ENCODE measurements around the gene SBSN. TPM values are rescaled to one million over a fixed set of nuclear protein-coding genes. Genes with fewer than 3 reads are reported as not detected.

The SBSN gene
- total RNA-seq, 1 experiment from 2014 or later, result 0.15 TPM

- H3K9ac ChIP-seq (ENCODE audit: extremely low read depth, insufficient read length, low read length), result no peak overlapping the region
- no peaks in the 10 kb centered on the region for H4K20me1 ChIP-seq (ENCODE audit: control insufficient read depth, insufficient read depth, insufficient read length)
- no peak overlapping the region for H2BK120ac ChIP-seq (ENCODE audit: low read depth, low read length, poor library complexity, severe bottlenecking)
- H2BK15ac ChIP-seq (ENCODE audit: low read depth, low read length), result no peak overlapping the region
- H3K4ac ChIP-seq (ENCODE audit: low read depth, low read length), result no peak overlapping the region
- no peak overlapping the region for H4K5ac ChIP-seq (ENCODE audit: insufficient read length, low read depth, low read length)
- no peak overlapping the region for H3T11ph ChIP-seq (ENCODE audit: low read length)
- no peak overlapping the region for H3K56ac ChIP-seq (ENCODE audit: insufficient read length, low read depth, low read length)
- H3K23me2 ChIP-seq (ENCODE audit: insufficient read length, low read depth, low read length, poor library complexity, severe bottlenecking), result no peaks in the 10 kb centered on the region
- no peak overlapping the region for H3K14ac ChIP-seq (ENCODE audit: insufficient read depth, low read length)
- Mint-ChIP-seq H3K27me3 (ENCODE audit: low read depth) (peaks cover 19% of the 10 kb centered on the region), H3K36me3 (ENCODE audit: insufficient read depth in 1 of 3, low read depth in 3 of 3) (no peaks in the 10 kb centered on the region), H3K27ac (no peak overlapping the region), H3K4me3 (no peak overlapping the region), H3K9me3 (no peaks in the 10 kb centered on the region), H3K4me1 (peaks cover 0 to 3% of the 10 kb centered on the region in 2 experiments; a peak in 1 of 4 replicates)
- H3K23ac ChIP-seq (ENCODE audit: insufficient read length, low read depth, low read length), result no peak overlapping the region
- H3K9me3 ChIP-seq (ENCODE audit: control insufficient read depth, low read depth, low read length), result no peaks in the 10 kb centered on the region
- H3K79me1 ChIP-seq (ENCODE audit: insufficient read depth, low read depth, low read length, poor library complexity, severe bottlenecking), result no peaks in the 10 kb centered on the region
- no peak overlapping the region for H2AK5ac ChIP-seq (ENCODE audit: insufficient read length, low read length)
- H3K27me3 ChIP-seq (ENCODE audit: insufficient read depth, low read length), result no peaks in the 10 kb centered on the region
- H2BK12ac ChIP-seq (ENCODE audit: insufficient read length, low read depth, low read length), result no peak overlapping the region
- TF ChIP-seq CTCF (conservative IDR thresholded peaks at IDR 0.05), result no peak
- H2BK20ac ChIP-seq (ENCODE audit: low read depth, low read length, poor library complexity, severe bottlenecking), result no peak overlapping the region
- no peak overlapping the region for H3K27ac ChIP-seq (ENCODE audit: insufficient read length, low read depth, low read length)
- no peak overlapping the region for H3K4me2 ChIP-seq (ENCODE audit: insufficient read depth, insufficient read length, low read length)
- H3K4me1 ChIP-seq (ENCODE audit: insufficient read depth, low read length), result no peaks in the 10 kb centered on the region
- WGBS (ENCODE audit: extremely low coverage, insufficient read length, low lambda C conversion rate), result no CpG with 5 or more reads among the region's 7 CpGs
- no peak overlapping the region for H4K91ac ChIP-seq (ENCODE audit: insufficient read length, low read depth, low read length)
- no peak overlapping the region for H2AFZ ChIP-seq (ENCODE audit: low read length)
- no peak overlapping the region for H2BK5ac ChIP-seq (ENCODE audit: insufficient read length, low read length)
- no peak for DNase-seq
- no peak overlapping the region for H3K18ac ChIP-seq (ENCODE audit: insufficient read length, low read depth, low read length)
- H4K8ac ChIP-seq (replicated peaks; ENCODE audit: insufficient read length, low read depth, low read length), result no peak overlapping the region
- H3K79me2 ChIP-seq (ENCODE audit: insufficient read depth, low read length), result no peaks in the 10 kb centered on the region
Measured at GRCh38 chr19:35484252-35485036, 43.7 kb downstream of the SBSN start.
